SK-N-MC (cell line): ENCODE measurements around the gene GGTA1.

ENCODE experiments used
- DNase-seq: peaks from one replicate; pipeline ENCODE4 v3.0.0-alpha.2; 2011; ENCODE audit warnings: low read depth, low spot score
- H3K27ac ChIP-seq: fragments of 200-600 bp; sonication (generic); 2 replicates; pipeline ENCODE4 v1.5.1; 2016; ENCODE audit warnings: mixed run types
- H3K36me3 ChIP-seq: fragments of 200-600 bp; sonication (generic); 2 replicates; pipeline ENCODE4 v1.6.1; 2017; ENCODE audit warnings: antibody characterized with exemption, low read length, mixed read lengths; ENCODE audit not compliant: insufficient read depth
- H3K4me3 ChIP-seq: fragments of 200-600 bp; sonication (generic); 2 replicates; pipeline ENCODE4 v1.5.1; 2016
- H3K9ac ChIP-seq: fragments of 200-600 bp; sonication (generic); 2 replicates; pipeline ENCODE4 v1.8.0; 2017; ENCODE audit warnings: mixed run types, mixed read lengths; ENCODE audit not compliant: insufficient read length
- H3K9me3 ChIP-seq: fragments of 200-600 bp; sonication (generic); 2 replicates; pipeline ENCODE4 v1.6.1; 2017; ENCODE audit warnings: low read depth, mild to moderate bottlenecking, antibody characterized with exemption, low read length, moderate library complexity, mixed read lengths
- EZH2 ChIP-seq: fragments of 200-600 bp; sonication (generic); IDR thresholded peaks from one replicate; pipeline ENCODE4 v1.6.1; 2017; ENCODE audit warnings: antibody characterized with exemption
- FOXP2 ChIP-seq: optimal IDR thresholded peaks from 2 replicates; pipeline ENCODE3; 2011; ENCODE audit warnings: mild to moderate bottlenecking, moderate library complexity; ENCODE audit not compliant: insufficient read depth; ENCODE audit errors: extremely low read length, control extremely low read depth
- POLR2AphosphoS5 ChIP-seq: IDR thresholded peaks from 2 replicates; pipeline ENCODE4 v1.6.1; 2012; ENCODE audit warnings: mild to moderate bottlenecking, low read depth, low read length, borderline replicate concordance

Gene GGTA1

GRCh38 chr9:121491111-121491510, 8.5 kb downstream of the GGTA1 start:
- Histone ChIP-seq H3K4me3 (no peak overlapping the region), H3K27ac (no peak overlapping the region), H3K9ac (no peak overlapping the region), H3K36me3 (no peaks in the 10 kb centered on the region), H3K9me3 (no peaks in the 10 kb centered on the region)
- no peak for DNase-seq
- TF ChIP-seq EZH2, result no peak
- TF ChIP-seq POLR2AphosphoS5, result no peak

GRCh38 chr9:121489344-121489743, 10.3 kb downstream of the GGTA1 start:
- H3K9ac ChIP-seq, result no peak overlapping the region
- no peaks in the 10 kb centered on the region for H3K9me3 ChIP-seq
- no peak for DNase-seq
- no peak overlapping the region for H3K4me3 ChIP-seq
- no peak for TF ChIP-seq FOXP2
- no peaks in the 10 kb centered on the region for H3K36me3 ChIP-seq
- no peak overlapping the region for H3K27ac ChIP-seq

GRCh38 chr9:121486043-121486442, 13.6 kb downstream of the GGTA1 start:
- Histone ChIP-seq H3K27ac (no peak overlapping the region), H3K36me3 (no peaks in the 10 kb centered on the region), H3K9ac (no peak overlapping the region), H3K9me3 (no peaks in the 10 kb centered on the region), H3K4me3 (no peak overlapping the region)
- TF ChIP-seq POLR2AphosphoS5 (no peak), FOXP2 (no peak), EZH2 (no peak)
- DNase-seq, result no peak

GRCh38 chr9:121485623-121486022, 14.0 kb downstream of the GGTA1 start:
- Histone ChIP-seq H3K9me3 (no peaks in the 10 kb centered on the region), H3K4me3 (no peak overlapping the region), H3K27ac (no peak overlapping the region), H3K36me3 (no peaks in the 10 kb centered on the region), H3K9ac (no peak overlapping the region)
- no peak for DNase-seq
- TF ChIP-seq EZH2 (no peak), FOXP2 (no peak), POLR2AphosphoS5 (no peak)

- no peak overlapping the region for H3K4me3 ChIP-seq
- DNase-seq, result no peak
- no peak overlapping the region for H3K27ac ChIP-seq
- H3K9me3 ChIP-seq, result no peaks in the 10 kb centered on the region
- no peaks in the 10 kb centered on the region for H3K36me3 ChIP-seq
- TF ChIP-seq POLR2AphosphoS5 (no peak), EZH2 (no peak), FOXP2 (no peak)
- H3K9ac ChIP-seq, result no peak overlapping the region
Observed at GRCh38 chr9:121484651-121485446, 14.8 kb downstream of the GGTA1 start.

- no peak for TF ChIP-seq POLR2AphosphoS5
- TF ChIP-seq EZH2, result no peak
- TF ChIP-seq FOXP2, result no peak
- no peak overlapping the region for H3K4me3 ChIP-seq
- DNase-seq, result no peak
- H3K9me3 ChIP-seq, result no peaks in the 10 kb centered on the region
- H3K36me3 ChIP-seq, result no peaks in the 10 kb centered on the region
- H3K27ac ChIP-seq, result no peak overlapping the region
- no peak overlapping the region for H3K9ac ChIP-seq
Observed at GRCh38 chr9:121483473-121484031, 16.1 kb downstream of the GGTA1 start.

GRCh38 chr9:121483049-121483448, 16.6 kb downstream of the GGTA1 start:
- no peak overlapping the region for H3K4me3 ChIP-seq
- no peak overlapping the region for H3K27ac ChIP-seq
- no peak overlapping the region for H3K9ac ChIP-seq
- no peaks in the 10 kb centered on the region for H3K9me3 ChIP-seq
- H3K36me3 ChIP-seq, result no peaks in the 10 kb centered on the region
- TF ChIP-seq POLR2AphosphoS5 (no peak), FOXP2 (no peak), EZH2 (no peak)
- DNase-seq, result no peak

- no peak for DNase-seq
- H3K9me3 ChIP-seq, result no peaks in the 10 kb centered on the region
- H3K4me3 ChIP-seq, result peak overlapping the region; percentile 30
- TF ChIP-seq POLR2AphosphoS5 (no peak), FOXP2 (no peak), EZH2 (no peak)
- H3K27ac ChIP-seq, result no peak overlapping the region
- no peak overlapping the region for H3K9ac ChIP-seq
- no peaks in the 10 kb centered on the region for H3K36me3 ChIP-seq
Observed at GRCh38 chr9:121478816-121479676, 20.6 kb downstream of the GGTA1 start.
